Activated T-cell treated with anti-CD3 and anti-CD28 coated beads for 48 hours (primary cell): ENCODE data around the gene TLL2.

Experiments
- DNase-seq: peaks from one replicate; pipeline ENCODE4 v3.0.0-alpha.2; 2020; ENCODE audit warnings: low read depth

TLL2 gene

DNA sequence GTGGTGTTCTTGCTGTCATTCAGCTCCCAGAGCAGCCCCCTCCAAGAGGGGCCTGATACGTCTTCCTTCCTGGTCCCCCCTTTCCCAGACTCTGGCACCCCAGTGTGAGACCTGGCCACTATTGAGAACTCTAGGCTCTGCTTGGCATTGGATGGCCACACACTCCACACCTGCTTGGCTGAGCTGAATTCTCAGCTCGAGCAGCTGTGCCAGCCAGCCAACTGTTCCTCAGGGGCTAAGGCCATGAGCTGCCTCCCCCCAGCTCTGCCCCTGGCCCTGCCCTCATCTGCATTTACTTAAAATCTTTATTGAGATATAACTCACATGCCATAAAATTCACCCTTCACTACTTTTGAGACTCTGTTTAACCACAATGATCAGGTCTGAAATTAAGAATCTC lies 6.7 kb downstream of the TLL2 start:
- DNase-seq, result no peak

DNA sequence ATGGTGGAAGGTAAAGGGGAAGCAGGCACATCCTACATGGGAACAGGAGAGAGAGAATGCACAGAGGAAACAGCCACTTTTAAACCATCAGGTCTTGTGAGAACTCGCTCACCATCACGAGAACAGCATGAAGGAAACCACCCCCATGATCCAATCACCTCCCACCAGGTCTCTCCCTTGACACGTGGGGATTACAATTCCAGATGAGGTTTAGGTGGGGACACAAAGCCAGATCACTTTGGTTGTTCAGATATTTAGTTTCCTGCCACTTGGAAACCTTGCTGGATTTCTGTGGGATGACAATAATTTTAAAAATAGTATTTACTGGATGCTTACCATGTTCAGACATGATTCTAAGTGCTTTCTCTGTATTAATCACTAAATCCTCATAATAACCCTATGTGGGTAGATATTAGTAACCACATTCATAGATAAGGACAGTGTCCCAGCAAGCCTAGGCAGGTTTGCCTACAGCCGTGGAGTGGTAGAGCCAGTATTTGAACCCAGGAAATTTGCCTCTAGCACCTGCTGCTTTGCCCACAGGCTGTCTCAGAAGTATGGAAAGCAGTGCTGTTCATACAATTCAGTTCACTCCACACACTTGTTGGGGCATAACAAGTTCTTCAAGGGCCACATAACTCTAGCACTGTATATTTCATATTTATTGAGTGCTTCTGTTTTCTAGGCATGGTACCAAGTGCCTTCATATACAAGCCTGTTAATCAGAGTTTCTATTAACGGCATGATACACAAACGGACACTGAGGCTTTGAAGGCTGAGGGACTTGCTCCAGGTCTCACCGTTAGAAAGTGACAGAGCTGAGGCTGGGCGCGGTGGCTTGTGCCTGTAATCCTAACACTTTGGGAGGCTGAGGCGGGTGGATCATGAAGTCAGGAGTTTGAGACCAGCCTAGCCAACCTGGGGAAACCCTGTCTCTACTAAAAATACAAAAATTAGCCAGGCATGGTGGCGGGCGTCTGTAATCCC lies 8.3 kb downstream of the TLL2 start:
- DNase-seq, result no peak

DNA sequence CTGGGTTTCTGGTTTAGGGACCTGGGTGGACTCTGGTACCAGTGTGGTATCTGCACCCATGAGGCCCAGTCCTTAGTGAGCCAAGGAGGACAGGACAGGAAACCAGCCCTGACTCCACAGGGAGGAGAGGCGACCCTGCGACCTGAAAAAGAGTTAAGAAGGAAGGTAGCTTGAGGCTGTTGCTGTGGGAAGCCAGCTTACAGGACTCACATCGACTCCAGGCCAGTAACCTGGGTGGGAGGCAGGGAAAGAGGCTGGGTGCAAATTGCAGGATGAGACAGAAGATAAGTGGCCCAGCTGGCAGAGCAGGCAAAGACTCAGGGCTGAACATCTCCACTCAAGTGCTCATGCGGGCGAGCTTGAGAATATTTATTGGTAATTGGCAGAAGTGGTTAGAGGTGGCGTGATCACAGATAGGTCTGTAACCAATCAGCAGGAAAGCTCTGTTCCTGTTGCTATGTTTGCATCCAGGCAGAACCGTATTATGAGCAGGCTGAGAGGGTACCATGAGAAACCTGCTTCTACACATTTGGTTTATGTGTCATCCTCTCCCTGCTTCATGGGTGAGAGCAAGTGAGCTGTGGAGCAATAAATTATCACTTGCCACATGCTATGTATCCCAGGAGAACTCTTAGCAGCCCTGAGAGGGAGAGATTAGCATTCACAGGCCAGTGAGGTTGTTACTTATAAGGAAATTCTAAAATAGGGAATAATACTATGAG lies 11.0 kb downstream of the TLL2 start:
- no peak for DNase-seq

DNA sequence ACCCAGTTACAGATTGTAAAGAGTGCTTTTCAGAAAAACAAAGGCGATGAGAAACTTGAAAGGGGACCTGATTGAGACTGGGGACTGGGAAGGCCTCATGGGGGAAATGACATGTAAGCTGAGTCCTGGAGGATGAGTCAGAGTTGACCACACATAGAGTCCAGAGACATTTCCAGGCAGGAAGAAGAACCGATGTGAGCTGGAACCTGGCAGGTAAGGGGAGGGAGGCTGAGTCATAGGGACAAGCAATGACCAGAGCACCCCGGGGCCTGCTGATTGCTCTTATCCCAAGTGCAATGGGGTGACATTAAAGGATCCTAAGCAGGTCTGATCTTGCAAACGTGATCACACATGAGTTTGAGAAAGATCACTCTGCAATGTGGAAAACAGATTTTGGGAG lies 11.7 kb downstream of the TLL2 start:
- no peak for DNase-seq

DNA sequence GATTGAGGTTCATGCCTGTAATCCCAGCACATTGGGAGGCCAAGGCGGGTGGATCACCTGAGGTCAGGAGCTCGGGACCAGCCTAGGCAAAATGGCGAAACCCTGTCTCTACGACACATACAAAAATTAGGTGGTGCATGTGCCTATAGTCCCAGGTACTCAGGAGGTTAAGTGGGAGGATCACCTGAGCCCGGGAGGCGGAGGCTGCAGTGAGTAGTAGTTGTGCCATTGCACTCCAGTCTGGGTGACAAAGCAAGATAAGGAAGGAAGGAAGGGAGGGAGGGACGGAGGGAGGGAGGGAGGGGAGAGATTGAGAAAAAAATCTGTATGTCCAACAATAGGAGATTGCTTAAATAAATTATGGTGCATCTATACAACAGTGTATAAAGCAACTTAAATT lies 13.2 kb downstream of the TLL2 start:
- no peak for DNase-seq

DNA sequence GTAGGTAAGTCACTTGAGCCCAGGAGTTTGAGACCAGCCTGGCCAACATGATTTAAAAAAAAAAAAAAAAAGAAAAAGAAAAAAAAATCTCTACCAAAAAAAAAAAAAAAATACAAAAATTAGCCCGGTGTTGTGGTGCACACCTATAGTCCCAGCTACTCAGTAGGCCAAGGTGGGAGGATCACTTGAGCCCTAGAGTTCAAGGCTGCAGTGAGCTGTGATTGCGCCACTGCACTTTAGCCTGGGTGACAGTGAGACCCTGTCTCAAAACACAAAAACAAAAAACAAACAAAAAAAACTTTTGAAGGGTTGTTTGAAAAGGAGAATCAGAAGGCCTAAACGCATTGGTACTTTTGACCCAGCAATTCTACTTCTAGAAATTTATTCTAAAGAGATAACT lies 13.7 kb downstream of the TLL2 start:
- DNase-seq, result no peak

DNA sequence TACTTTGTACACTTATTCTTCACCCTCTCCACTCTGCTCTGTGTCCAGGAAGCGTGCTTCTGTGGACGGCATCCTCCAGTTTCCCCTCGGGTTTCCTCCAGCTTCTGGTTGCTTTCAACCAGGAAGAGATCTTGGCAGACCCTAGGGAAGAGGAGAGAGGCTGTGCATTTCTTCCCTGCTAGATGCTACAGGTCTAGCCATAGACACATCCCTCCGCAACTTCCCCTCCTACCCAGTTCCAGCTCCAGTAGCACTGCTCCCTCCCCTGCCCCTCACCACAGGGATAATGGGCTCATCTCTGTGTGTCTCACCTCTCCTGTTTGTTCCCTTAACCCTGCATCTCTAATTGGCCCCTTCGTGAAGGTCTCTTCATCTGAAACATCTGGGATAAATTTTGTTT lies 16.3 kb downstream of the TLL2 start:
- no peak for DNase-seq

DNA sequence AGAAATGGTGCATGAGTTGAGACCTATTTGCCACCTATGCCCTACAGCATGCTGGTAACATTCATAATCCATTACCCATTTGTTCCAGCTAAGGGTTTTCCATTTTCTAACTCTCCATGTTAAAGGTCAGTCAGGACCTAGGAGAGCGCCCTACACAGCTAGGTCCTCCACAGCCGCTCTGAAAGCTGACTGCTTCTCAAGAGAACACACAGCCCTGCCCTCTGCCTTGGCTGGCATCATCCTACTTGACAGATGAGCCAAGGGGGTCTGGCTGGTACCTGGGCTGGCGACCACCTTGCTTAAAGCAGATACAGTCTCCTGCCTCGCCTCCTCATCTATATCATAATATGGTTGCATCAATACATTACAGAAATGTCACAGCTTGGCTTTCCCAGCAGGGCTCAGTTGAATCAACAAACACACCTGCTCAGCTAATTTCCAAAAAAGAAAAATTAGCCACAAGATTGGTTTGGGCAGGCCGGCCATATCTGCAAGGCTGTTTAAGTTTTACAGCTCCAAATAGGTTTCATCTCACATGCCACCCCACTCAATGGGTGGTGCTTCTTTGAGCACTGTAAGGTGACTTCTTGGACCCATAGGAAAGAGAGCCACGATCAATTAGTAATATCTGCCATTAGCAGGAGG lies 17.3 kb downstream of the TLL2 start:
- DNase-seq, result no peak

DNA sequence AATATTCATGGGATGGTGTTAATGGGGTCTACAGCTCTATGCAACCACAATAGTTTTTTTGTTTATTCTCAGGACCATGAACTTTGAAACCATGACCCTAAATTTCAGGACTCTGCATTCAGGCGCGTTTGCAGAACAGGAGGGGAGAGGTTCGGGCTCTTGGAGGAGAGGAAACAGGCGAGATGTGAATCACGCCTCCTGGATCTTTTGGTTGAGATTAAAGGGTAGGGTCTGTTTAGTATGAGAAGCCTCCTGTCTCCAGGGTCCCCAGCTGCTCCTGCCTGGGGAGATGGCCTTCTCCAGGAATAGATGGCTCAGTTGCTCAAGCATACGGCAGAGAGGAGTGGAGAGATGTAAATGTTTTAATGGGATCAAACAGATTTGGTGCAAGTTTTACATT lies 18.2 kb downstream of the TLL2 start:
- no peak for DNase-seq

DNA sequence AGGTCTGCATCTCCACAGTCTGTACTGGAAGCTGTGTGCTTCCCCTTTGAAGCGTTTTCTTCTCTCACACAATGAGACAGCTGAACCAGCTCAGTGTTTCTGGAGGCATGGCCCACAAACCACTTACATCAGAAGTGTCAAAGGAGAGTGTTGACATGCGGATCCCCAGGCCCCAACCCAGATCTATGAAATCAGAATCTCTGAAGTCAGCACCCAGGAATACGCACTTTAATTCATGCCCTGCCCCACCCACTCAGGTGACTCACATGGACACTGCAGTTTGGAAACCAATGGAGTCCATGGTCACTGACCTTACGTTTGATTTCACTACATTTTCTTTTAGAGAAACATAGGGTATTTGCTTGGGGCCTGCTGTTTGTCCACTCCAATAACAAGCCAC lies 19.0 kb downstream of the TLL2 start:
- no peak for DNase-seq

DNA sequence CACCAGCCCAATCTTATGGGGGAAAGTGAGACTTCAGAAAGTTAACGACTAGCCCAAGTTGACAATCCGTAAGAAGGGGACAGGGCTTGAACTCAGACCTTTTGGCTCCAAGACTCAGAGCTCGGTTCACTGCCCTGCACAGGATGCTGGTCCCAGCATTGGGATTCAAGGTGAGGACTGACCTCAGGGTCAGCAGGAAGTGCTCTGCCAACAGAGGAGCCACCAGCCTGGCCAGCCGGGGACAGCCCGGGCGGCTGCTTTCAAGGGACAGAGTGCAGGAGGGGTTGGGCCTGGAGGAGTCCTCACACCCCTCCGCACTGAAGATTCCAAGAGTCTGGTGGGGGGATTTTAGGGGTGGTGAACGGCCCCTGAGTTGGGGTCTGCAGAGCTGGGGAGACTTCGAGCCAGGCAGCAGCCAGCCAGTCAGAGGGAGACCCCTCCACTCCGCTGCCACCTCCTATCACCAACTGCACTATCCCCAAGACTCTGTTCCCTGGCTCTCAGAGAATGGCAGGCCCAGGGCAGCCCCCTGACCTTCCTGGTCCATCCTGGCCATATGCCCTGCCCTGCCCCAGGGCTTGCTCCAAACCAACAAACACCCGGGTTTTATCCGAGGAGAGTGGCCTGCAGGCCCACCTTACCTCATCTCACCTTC lies 19.7 kb downstream of the TLL2 start:
- DNase-seq, result no peak

DNA sequence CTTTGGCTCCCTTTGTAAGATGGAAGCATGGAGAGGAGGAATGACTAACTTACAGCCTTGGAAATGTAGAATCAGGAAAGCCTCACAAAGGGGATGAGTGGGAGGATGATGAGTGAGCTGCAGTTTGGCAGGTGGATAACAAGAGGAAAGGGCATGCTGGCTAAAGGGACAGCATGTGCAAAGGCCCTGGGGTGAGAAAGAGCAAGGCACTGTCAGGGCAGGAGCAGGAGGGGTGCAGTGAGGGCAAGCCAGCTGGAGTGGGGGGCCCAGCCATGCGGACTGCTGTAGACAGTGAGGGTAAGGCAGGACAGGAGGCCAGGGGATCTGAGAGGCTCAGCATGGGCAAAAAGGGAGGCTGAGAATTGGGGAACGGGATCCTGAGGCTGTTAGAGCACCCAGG lies 20.5 kb downstream of the TLL2 start:
- no peak for DNase-seq

DNA sequence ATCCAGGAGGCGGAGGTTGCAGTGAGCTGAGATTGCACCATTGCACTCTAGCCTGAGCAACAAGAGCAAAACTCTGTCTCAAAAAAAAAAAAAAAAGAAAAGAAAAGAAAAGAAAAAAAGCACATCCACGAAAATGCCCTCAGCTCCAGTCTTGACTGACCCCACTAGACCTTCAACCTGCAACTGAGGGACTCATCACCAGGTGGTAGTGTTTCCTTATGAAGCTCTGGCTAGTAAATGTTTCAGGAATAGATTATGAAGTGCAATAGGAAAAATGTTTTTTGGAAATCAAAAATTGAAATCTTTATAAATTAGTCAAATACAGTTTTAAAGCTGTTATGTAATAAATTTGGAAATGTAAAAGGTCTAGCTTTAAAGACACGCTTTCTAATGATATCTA lies 22.4 kb downstream of the TLL2 start:
- DNase-seq, result no peak

DNA sequence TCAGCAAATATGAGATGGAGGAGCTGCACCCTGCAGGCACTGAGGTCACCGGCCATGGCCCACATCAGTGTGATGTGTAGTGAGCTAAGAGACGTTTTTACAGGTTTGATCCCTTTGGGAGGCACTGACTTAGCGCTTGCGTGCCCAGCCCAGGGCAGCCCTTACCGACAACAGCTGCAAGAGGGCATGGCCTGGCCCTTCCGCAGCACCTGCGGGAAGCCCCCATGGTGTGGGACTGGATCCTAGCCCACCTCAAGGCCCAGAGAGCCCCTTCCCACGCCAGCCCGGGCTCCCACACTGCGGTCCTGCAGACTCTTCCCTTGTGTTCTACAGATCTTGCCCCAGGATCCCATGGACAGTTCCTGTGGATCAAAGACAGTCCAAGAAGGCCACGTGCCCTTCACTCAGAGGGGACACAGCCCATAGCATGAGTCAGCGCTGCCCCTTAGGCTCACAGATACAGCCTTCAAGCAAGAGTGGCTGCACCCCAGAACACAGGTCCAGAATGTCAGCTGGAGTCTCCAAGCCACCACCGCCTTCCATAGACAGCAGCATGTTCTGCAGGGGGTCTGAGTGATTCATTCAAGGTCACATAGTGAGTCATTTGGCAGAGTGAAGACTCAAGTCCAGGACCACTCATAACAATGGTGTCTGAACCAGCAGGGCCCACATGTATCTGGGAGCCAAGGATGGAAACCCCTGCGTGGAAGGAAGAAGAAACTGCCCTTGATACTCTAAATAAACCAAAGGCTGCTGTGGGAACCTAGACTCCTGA lies 25.4 kb downstream of the TLL2 start:
- no peak for DNase-seq

DNA sequence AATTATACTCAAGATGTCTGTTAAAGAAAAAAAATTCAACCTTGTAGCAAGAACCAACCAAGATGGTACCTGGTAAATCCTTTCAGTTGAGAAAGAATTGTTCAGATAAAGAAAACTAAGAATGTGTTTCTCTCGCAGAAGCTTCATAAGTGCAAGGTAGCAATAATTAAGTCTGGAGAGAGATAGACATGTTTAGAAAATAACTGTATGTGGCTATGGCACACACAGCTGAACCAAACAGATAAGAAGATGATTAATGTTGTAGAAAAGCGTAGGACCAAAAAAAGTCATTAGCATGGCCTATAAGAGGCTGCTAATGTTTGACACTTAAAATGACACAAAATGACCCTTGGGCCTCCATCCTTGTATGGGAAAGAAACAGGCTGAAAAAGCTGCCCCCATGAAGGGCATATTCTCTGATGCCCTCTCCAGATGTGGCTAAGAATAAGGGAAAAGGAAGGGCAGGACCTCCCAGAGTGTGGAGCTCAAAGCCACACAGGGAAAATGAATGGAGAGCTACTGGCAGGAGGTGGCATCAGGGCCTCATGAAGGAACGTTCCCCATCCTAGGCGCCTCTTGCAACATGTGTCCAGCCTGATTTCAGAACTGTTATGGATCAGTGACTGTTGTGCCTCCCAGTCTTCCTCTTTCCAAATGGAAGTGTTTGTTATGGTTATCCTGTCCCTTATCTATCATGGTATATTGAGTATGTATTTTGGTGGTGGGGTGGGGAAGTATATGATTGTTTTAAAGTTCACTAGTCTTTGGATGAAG lies 30.7 kb downstream of the TLL2 start:
- no peak for DNase-seq

DNA sequence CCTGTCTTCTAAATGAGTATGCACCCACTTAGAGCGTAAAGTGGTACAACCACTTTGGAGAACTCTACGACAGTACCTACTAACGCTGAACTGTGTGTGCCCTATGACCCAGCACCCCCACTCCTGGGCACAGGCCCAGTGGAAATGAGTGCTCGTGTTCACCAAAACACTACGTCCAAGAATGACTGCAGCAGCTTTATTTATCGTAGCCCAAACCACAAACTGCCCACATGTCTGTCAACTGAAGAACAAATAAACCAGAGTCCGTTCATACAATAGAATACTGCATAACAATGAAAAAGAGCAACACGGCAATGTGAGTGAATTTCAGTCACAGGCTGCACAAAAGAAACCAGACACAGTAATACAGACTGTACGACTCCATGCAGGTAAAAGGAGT lies 35.4 kb downstream of the TLL2 start:
- no peak for DNase-seq

DNA sequence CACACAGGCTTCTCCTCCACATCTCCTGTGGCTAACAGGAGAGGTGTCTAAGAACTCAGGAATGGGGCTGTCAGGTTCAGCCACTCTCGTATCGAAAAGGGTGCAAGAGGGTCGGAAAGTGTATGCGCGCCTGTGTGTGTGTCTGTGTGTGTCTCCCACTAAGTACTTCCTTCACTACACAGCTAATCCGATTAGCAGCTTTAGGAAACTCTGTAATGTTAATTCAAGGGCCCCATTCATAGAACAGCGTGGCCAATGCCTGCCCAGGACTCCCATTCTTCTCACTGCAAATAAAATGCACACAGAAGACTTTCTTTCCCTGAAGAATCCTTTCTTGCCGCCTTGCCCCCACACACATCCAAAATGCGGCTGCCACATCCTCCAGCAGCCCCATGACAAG lies 39.9 kb downstream of the TLL2 start:
- DNase-seq, result no peak

DNA sequence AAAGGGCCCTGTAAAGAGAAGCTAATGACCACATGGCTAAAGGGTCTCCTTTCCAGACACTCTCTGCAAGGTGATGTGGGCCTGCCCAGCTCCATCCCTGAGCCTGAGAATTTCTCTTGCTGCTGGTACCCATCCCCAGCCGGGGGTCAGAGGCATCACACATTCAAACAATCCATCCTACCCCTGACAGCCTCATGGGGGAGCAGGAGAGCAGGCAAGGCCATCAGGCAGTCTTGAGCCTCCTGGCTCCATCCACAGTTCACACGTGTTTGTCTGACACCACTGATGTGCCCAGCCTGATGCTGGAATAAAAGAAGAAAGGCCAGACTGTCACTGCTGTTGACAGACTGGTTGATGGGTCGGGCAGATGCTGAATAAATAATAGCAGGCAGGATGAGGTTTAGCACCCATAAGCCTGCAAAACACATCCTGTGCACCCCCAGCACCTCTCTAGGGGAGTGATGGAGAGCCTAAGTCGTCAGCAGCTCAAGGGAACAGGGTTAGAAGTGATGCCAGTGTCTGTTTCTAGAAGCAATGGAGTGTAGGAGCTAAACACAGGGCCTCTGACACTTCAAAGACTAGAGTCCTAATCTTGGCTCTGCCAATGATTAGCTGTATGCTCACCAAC lies 43.5 kb downstream of the TLL2 start:
- peak; percentile 10 for DNase-seq

DNA sequence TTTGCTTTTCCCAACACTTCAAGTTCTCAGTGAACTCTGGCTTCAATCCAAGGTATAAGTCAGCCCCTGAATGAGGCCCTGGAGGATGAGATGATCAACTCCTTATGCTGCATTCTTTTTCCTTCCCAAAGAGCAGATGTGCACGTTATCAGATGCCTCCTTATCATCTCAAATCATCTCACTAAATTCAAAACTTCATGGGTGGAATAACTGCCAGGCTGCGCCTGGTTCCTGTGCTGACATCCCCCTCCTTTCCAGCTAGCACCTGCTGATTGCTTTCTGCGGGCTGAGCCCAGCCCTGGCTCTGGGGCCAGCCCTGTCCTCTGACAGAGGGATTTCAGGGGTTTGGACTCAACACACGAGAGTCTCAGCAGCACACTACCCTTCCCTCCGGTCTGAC lies 44.9 kb downstream of the TLL2 start:
- DNase-seq, result no peak

DNA sequence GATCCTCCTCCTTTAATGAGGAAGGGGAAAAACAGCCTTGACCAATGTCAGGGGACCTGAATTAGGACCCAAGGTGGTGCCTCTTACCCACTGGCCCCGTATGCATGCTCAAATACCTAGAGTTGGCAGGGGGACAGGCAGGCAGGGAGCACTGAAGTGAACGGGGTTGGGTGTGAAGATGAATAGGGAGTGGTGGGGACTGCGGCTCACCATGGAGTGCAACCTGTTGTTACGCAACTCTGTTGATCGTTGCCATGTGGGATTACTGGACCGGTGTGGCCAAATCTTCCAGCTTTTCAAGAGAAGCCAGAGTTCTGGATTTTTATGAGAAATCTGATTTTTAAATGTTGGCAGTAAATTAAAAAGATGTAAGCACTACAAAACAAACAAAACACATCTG lies 48.1 kb downstream of the TLL2 start:
- DNase-seq, result no peak
